ENCODE data around the gene DGKB. TPM values are rescaled to one million over a fixed set of nuclear protein-coding genes. Genes with fewer than 3 reads are reported as not detected.

Gene DGKB
- total RNA-seq, 2 experiments from 2014 or later = not detected

- ChIA-PET POLR2A (no interaction called here), CTCF (no interaction called here)
- Mint-ChIP-seq H3K9me3 (no peaks in the 10 kb centered on the region), H3K36me3 (ENCODE audit: low read depth) (no peaks in the 10 kb centered on the region), H3K27ac (no peak overlapping the region), H3K4me1 (no peaks in the 10 kb centered on the region), H3K4me3 (no peak overlapping the region), H3K27me3 (no peaks in the 10 kb centered on the region)
- no peak for DNase-seq
Measured at GRCh38 chr7:14754631-14755030, 147.9 kb downstream of the DGKB start.

GRCh38 chr7:14752301-14752700 lies 150.2 kb downstream of the DGKB start:
- Mint-ChIP-seq H3K4me1 (no peaks in the 10 kb centered on the region), H3K27ac (no peak overlapping the region), H3K27me3 (no peaks in the 10 kb centered on the region), H3K4me3 (no peak overlapping the region), H3K36me3 (ENCODE audit: low read depth) (no peaks in the 10 kb centered on the region), H3K9me3 (no peaks in the 10 kb centered on the region)
- ChIA-PET POLR2A (no interaction called here), CTCF (no interaction called here)
- no peak for DNase-seq

GRCh38 chr7:14751461-14751860 lies 151.1 kb downstream of the DGKB start:
- Mint-ChIP-seq H3K9me3 (no peaks in the 10 kb centered on the region), H3K4me1 (no peaks in the 10 kb centered on the region), H3K36me3 (ENCODE audit: low read depth) (no peaks in the 10 kb centered on the region), H3K4me3 (no peak overlapping the region), H3K27ac (no peak overlapping the region), H3K27me3 (no peaks in the 10 kb centered on the region)
- ChIA-PET POLR2A (no interaction called here), CTCF (no interaction called here)
- no peak for DNase-seq

GRCh38 chr7:14748461-14748860 lies 154.1 kb downstream of the DGKB start:
- H3K4me3 Mint-ChIP-seq = no peak overlapping the region
- ChIA-PET CTCF (no interaction called here), POLR2A (no interaction called here)
- no peaks in the 10 kb centered on the region for H3K27me3 Mint-ChIP-seq
- no peaks in the 10 kb centered on the region for H3K36me3 Mint-ChIP-seq (ENCODE audit: low read depth)
- no peak for DNase-seq
- H3K9me3 Mint-ChIP-seq = peaks cover 7% of the 10 kb centered on the region
- no peak overlapping the region for H3K27ac Mint-ChIP-seq
- H3K4me1 Mint-ChIP-seq = no peaks in the 10 kb centered on the region

- Mint-ChIP-seq H3K27me3 (no peaks in the 10 kb centered on the region), H3K9me3 (peaks cover 7% of the 10 kb centered on the region), H3K4me1 (no peaks in the 10 kb centered on the region), H3K27ac (no peak overlapping the region), H3K4me3 (no peak overlapping the region), H3K36me3 (ENCODE audit: low read depth) (no peaks in the 10 kb centered on the region)
- DNase-seq = no peak
- ChIA-PET CTCF (no interaction called here), POLR2A (no interaction called here)
Measured at GRCh38 chr7:14747701-14748100, 154.8 kb downstream of the DGKB start.

GRCh38 chr7:14745076-14745475 lies 157.5 kb downstream of the DGKB start:
- CTCF ChIA-PET = no interaction called here

GRCh38 chr7:14740606-14741005 lies 161.9 kb downstream of the DGKB start:
- ChIA-PET CTCF (no interaction called here), POLR2A (no interaction called here)
- no peak for DNase-seq
- Mint-ChIP-seq H3K36me3 (ENCODE audit: low read depth) (no peaks in the 10 kb centered on the region), H3K9me3 (peaks cover 12% of the 10 kb centered on the region), H3K27me3 (no peaks in the 10 kb centered on the region), H3K27ac (no peak overlapping the region), H3K4me3 (no peak overlapping the region), H3K4me1 (peaks cover 3% of the 10 kb centered on the region)

More at GRCh38 chr7:14745076-14745475, 157.5 kb downstream of the DGKB start:
- Mint-ChIP-seq H3K4me1 (no peaks in the 10 kb centered on the region), H3K9me3 (peaks cover 12% of the 10 kb centered on the region), H3K36me3 (ENCODE audit: low read depth) (no peaks in the 10 kb centered on the region), H3K27ac (no peak overlapping the region), H3K27me3 (no peaks in the 10 kb centered on the region), H3K4me3 (no peak overlapping the region)
- POLR2A ChIA-PET = no interaction called here
- DNase-seq = no peak

- H3K27me3 Mint-ChIP-seq = no peaks in the 10 kb centered on the region
- POLR2A ChIA-PET = no interaction called here
Measured at GRCh38 chr7:14739841-14740185, 162.7 kb downstream of the DGKB start.

GRCh38 chr7:14739168-14739840 lies 163.2 kb downstream of the DGKB start:
- CTCF ChIA-PET = no interaction called here
- no peak overlapping the region for H3K4me3 Mint-ChIP-seq
- peaks cover 3% of the 10 kb centered on the region for H3K4me1 Mint-ChIP-seq
- no peak for DNase-seq
- H3K27ac Mint-ChIP-seq = no peak overlapping the region
- no peaks in the 10 kb centered on the region for H3K36me3 Mint-ChIP-seq (ENCODE audit: low read depth)
- H3K27me3 Mint-ChIP-seq = no peaks in the 10 kb centered on the region
- peaks cover 8% of the 10 kb centered on the region for H3K9me3 Mint-ChIP-seq
- POLR2A ChIA-PET = no interaction called here

More at GRCh38 chr7:14739841-14740185, 162.7 kb downstream of the DGKB start:
- peaks cover 3% of the 10 kb centered on the region for H3K4me1 Mint-ChIP-seq
- no peak overlapping the region for H3K27ac Mint-ChIP-seq
- CTCF ChIA-PET = no interaction called here
- no peak overlapping the region for H3K4me3 Mint-ChIP-seq
- no peak for DNase-seq
- H3K36me3 Mint-ChIP-seq (ENCODE audit: low read depth) = no peaks in the 10 kb centered on the region
- peaks cover 10% of the 10 kb centered on the region for H3K9me3 Mint-ChIP-seq

GRCh38 chr7:14738086-14738485 lies 164.5 kb downstream of the DGKB start:
- Mint-ChIP-seq H3K27ac (no peak overlapping the region), H3K27me3 (no peaks in the 10 kb centered on the region), H3K36me3 (ENCODE audit: low read depth) (no peaks in the 10 kb centered on the region), H3K4me1 (peaks cover 3% of the 10 kb centered on the region), H3K9me3 (peaks cover 5% of the 10 kb centered on the region), H3K4me3 (no peak overlapping the region)
- POLR2A ChIA-PET = no interaction called here
- CTCF ChIA-PET = no interaction called here
- no peak for DNase-seq

- no peaks in the 10 kb centered on the region for H3K36me3 Mint-ChIP-seq (ENCODE audit: low read depth)
- H3K9me3 Mint-ChIP-seq = no peaks in the 10 kb centered on the region
- H3K4me3 Mint-ChIP-seq = no peak overlapping the region
- H3K4me1 Mint-ChIP-seq = peaks cover 3% of the 10 kb centered on the region
- no peak overlapping the region for H3K27ac Mint-ChIP-seq
- H3K27me3 Mint-ChIP-seq = no peaks in the 10 kb centered on the region
- ChIA-PET CTCF (no interaction called here), POLR2A (no interaction called here)
- no peak for DNase-seq
Measured at GRCh38 chr7:14734839-14735321, 167.7 kb downstream of the DGKB start.

GRCh38 chr7:14720785-14721184 lies 181.8 kb downstream of the DGKB start:
- DNase-seq = no peak
- ChIA-PET CTCF (interaction anchor here (1.6 kb wide), 1 partner anchor 29 kb away, joined by 5 read pairs; no protein-coding TSS in a partner anchor), POLR2A (no interaction called here)
- no peaks in the 10 kb centered on the region for H3K9me3 Mint-ChIP-seq
- H3K27ac Mint-ChIP-seq = no peak overlapping the region
- H3K36me3 Mint-ChIP-seq (ENCODE audit: low read depth) = no peaks in the 10 kb centered on the region
- peaks cover 2% of the 10 kb centered on the region for H3K27me3 Mint-ChIP-seq
- H3K4me1 Mint-ChIP-seq = no peaks in the 10 kb centered on the region
- H3K4me3 Mint-ChIP-seq = no peak overlapping the region

GRCh38 chr7:14717816-14718215 lies 184.7 kb downstream of the DGKB start:
- CTCF ChIA-PET = interaction anchor here (1.3 kb wide), 1 partner anchor 26 kb away, joined by 3 read pairs; no protein-coding TSS in a partner anchor
- H3K4me3 Mint-ChIP-seq = no peak overlapping the region
- POLR2A ChIA-PET = no interaction called here

GRCh38 chr7:14717169-14717568 lies 185.4 kb downstream of the DGKB start:
- Mint-ChIP-seq H3K36me3 (ENCODE audit: low read depth) (no peaks in the 10 kb centered on the region), H3K4me1 (peaks cover 10% of the 10 kb centered on the region), H3K27ac (no peak overlapping the region), H3K4me3 (no peak overlapping the region), H3K9me3 (no peaks in the 10 kb centered on the region), H3K27me3 (peaks cover 3% of the 10 kb centered on the region)
- CTCF ChIA-PET = interaction anchor here (1.3 kb wide), 1 partner anchor 26 kb away, joined by 3 read pairs; no protein-coding TSS in a partner anchor
- DNase-seq = no peak
- POLR2A ChIA-PET = no interaction called here

More at GRCh38 chr7:14717816-14718215, 184.7 kb downstream of the DGKB start:
- Mint-ChIP-seq H3K36me3 (ENCODE audit: low read depth) (no peaks in the 10 kb centered on the region), H3K9me3 (no peaks in the 10 kb centered on the region), H3K4me1 (peaks cover 10% of the 10 kb centered on the region), H3K27ac (no peak overlapping the region), H3K27me3 (peaks cover 2% of the 10 kb centered on the region)
- DNase-seq = no peak

Data from activated CD4-positive, alpha-beta memory T cell treated with anti-CD3 and anti-CD28 coated beads, Interleukin-2, amount 10 ng/mL, durations not matched to agents 7 days and 5 days (primary cell).